Stomach (tissue), 9 donors: Measurements from ENCODE around the gene MRGPRX4. TPM values are rescaled to one million over a fixed set of nuclear protein-coding genes. Genes with fewer than 3 reads are reported as not detected.

ENCODE experiments used
- DNase-seq, 2 donors: peaks; one replicate each; pipeline versions ENCODE4 v3.0.0 to v3.0.0-alpha.2; 2013 to 2019
- H3K27ac ChIP-seq, 5 donors: fragments of 200-600 bp in 4 of 5; sonication (generic) in 4 of 5; one replicate each; pipeline ENCODE4 v1.5.1; 2013 to 2019; ENCODE audit warnings: mild to moderate bottlenecking in 1 of 5, moderate library complexity in 1 of 5
- H3K27me3 ChIP-seq, 3 donors: fragments of 200-600 bp; sonication (generic); one replicate each; pipeline ENCODE4 v1.5.1; 2017 to 2019; ENCODE audit warnings: mixed run types in 1 of 3
- H3K36me3 ChIP-seq, 4 donors: fragments of 200-600 bp; sonication (generic); 1 replicate in 3 of 4; 2 replicates in 1 of 4; pipeline ENCODE4 v1.5.1; 2016 to 2019
- H3K4me1 ChIP-seq, 4 donors: fragments of 200-600 bp; sonication (generic); one replicate each; pipeline ENCODE4 v1.5.1; 2016 to 2019
- H3K4me3 ChIP-seq, 4 donors: fragments of 200-600 bp; sonication (generic) in 3 of 4; one replicate each; pipeline ENCODE4 v1.5.1; 2016 to 2019; ENCODE audit warnings: mild to moderate bottlenecking in 1 of 4
- H3K9me3 ChIP-seq, 4 donors: fragments of 200-600 bp; sonication (generic); one replicate each; pipeline ENCODE4 v1.5.1; 2016 to 2019
- CTCF ChIP-seq, 7 experiments: fragments of 450-650 bp in 4 of 7; fragments of 200-600 bp in 3 of 7; sonication (generic) in 3 of 7; IDR thresholded peaks; one replicate each; pipeline ENCODE4 v1.5.1; 2016 to 2019; ENCODE audit warnings: antibody characterized with exemption in 7 of 7, control low read depth in 2 of 7, mild to moderate bottlenecking in 1 of 7
- EP300 ChIP-seq: sonication (generic); formaldehyde crosslinking; IDR thresholded peaks from one replicate; pipeline ENCODE4 v1.6.1; 2017; ENCODE audit warnings: antibody characterized with exemption
- POLR2A ChIP-seq, 4 donors: fragments of 450-650 bp; IDR thresholded peaks; one replicate each; pipeline ENCODE4 v1.6.1; 2016; ENCODE audit warnings: antibody characterized with exemption in 4 of 4, control low read depth in 2 of 4, mild to moderate bottlenecking in 1 of 4, moderate library complexity in 1 of 4
- POLR2AphosphoS5 ChIP-seq, 3 donors: sonication (generic); formaldehyde crosslinking; IDR thresholded peaks; one replicate each; pipeline ENCODE4 v1.6.1; 2016; ENCODE audit warnings: antibody characterized with exemption in 3 of 3
- WGBS, 5 donors: extraction: QIAGEN DNeasy Blood & Tissue Kit in 3 of 5; methylation state at CpG; one replicate each; pipeline versions ENCODE4 v1.1.5 to v1.1.7; 2013 to 2018; 5-methylcytosine and 5-hydroxymethylcytosine counted together
- intact Hi-C: fragments of 100-400 bp; cut with DNase I; formaldehyde crosslinking; loops from one replicate; pipeline ENCODE4 v1.15.1; 2023; ENCODE audit warnings: low total_unique reads
- polyA plus RNA-seq, 3 donors: library from polyadenylated mRNA; stranded (reverse); fragments of 200-250 nt; gene quantifications; one replicate each; pipeline ENCODE4 v1.2.3, GENCODE V29; 2013
- total RNA-seq, 5 donors: library from RNA; depleted of rRNA; stranded (reverse); fragments of >200 nt; gene quantifications; one replicate each; pipeline versions ENCODE4 v1.1.0 to v1.2.3, GENCODE V29; 2014 to 2016
- donor health status: healthy with polysubstance abuse.
- donor health status: Bipolar disorder and iron deficiency.
- donor health status: healthy.

MRGPRX4 gene
- total and polyA plus RNA-seq, 8 donors = not detected

- TF ChIP-seq EP300 = no peak
- TF ChIP-seq CTCF (IDR thresholded peaks at IDR 0.05) = no peak
- TF ChIP-seq POLR2A (IDR thresholded peaks at IDR 0.05) = no peak
- no peak for TF ChIP-seq POLR2AphosphoS5 (IDR thresholded peaks at IDR 0.05)
- H3K27me3 ChIP-seq = no peaks in the 10 kb centered on the region
- H3K4me3 ChIP-seq = no peak overlapping the region
- no peaks in the 10 kb centered on the region for H3K36me3 ChIP-seq
- H3K27ac ChIP-seq = no peak overlapping the region
- H3K4me1 ChIP-seq = no peaks in the 10 kb centered on the region
- no peak for DNase-seq
- 68 to 92% (median 80%) methylated on average over 2 to 5 of the region's 5 CpGs for WGBS, 5 donors
- intact Hi-C loops = no loop called here
- peaks cover 0 to 2% (median 0%) of the 10 kb centered on the region in 4 donors for H3K9me3 ChIP-seq
Measured at GRCh38 chr11:18221274-18221876, 48.7 kb downstream of the MRGPRX4 start.

- TF ChIP-seq POLR2A (IDR thresholded peaks at IDR 0.05) = no peak
- no peak for TF ChIP-seq CTCF (IDR thresholded peaks at IDR 0.05)
- no peak for TF ChIP-seq POLR2AphosphoS5 (IDR thresholded peaks at IDR 0.05)
- no peak for TF ChIP-seq EP300
- Histone ChIP-seq H3K27me3 (no peaks in the 10 kb centered on the region), H3K27ac (no peak overlapping the region), H3K4me3 (no peak overlapping the region), H3K9me3 (no peaks in the 10 kb centered on the region), H3K36me3 (no peaks in the 10 kb centered on the region), H3K4me1 (no peaks in the 10 kb centered on the region)
- DNase-seq = no peak
- intact Hi-C loops = no loop called here
- 78 to 93% (median 90%) methylated on average over 3 of the region's 3 CpGs for WGBS, 5 donors
Measured at GRCh38 chr11:18222814-18223421, 50.3 kb downstream of the MRGPRX4 start.

Other genes with a start within 250 kb of the MRGPRX4 start
- 100 to 1,000 TPM in 1 of 5 donors, 10 to 100 TPM in 2, 1 to 10 TPM in 1, not detected in 1; 9.3 to 158 (median 20.5) TPM for gene SERGEF, start 159.8 kb upstream of the MRGPRX4 start, total RNA-seq
- gene SERGEF, start 159.8 kb upstream of the MRGPRX4 start, polyA plus RNA-seq = 100 to 1,000 TPM in 1 of 3 donors, 10 to 100 TPM in 2; 73.5 to 101 (median 86.0) TPM
- 10 to 100 TPM in 2 of 5 donors, 1 to 10 TPM in 2, not detected in 1; 2.3 to 23.1 (median 11.2) TPM for gene TPH1, start 126.6 kb upstream of the MRGPRX4 start, total RNA-seq
- 1 to 10 TPM in 2 of 3 donors, under 1 TPM in 1; 0.75 to 3.1 (median 1.5) TPM for gene TPH1, start 126.6 kb upstream of the MRGPRX4 start, polyA plus RNA-seq
- 10 to 100 TPM in 2 of 5 donors, 1 to 10 TPM in 3; 2.0 to 20.2 (median 5.8) TPM for gene SAAL1, start 66.8 kb upstream of the MRGPRX4 start, total RNA-seq
- gene SAAL1, start 66.8 kb upstream of the MRGPRX4 start, polyA plus RNA-seq = 10 to 100 TPM; 10.1 to 11.9 (median 11.5) TPM
- not detected for gene MRGPRX3, start 40.3 kb upstream of the MRGPRX4 start, total RNA-seq
- gene MRGPRX3, start 40.3 kb upstream of the MRGPRX4 start, polyA plus RNA-seq = 1 to 10 TPM in 1 of 3 donors, not detected in 2; 1.2 TPM
- not detected for gene SAA4, start 64.0 kb downstream of the MRGPRX4 start, total RNA-seq
- gene SAA4, start 64.0 kb downstream of the MRGPRX4 start, polyA plus RNA-seq = 1 to 10 TPM in 1 of 3 donors, not detected in 2; 1.6 TPM
- gene SAA2, start 75.8 kb downstream of the MRGPRX4 start, total RNA-seq = 10 to 100 TPM in 1 of 5 donors, 1 to 10 TPM in 2, not detected in 2; 2.7 to 60.7 (median 5.2) TPM
- gene SAA2, start 75.8 kb downstream of the MRGPRX4 start, polyA plus RNA-seq = 10 to 100 TPM in 2 of 3 donors, 1 to 10 TPM in 1; 6.3 to 98.2 (median 42.1) TPM
- gene SAA1, start 93.4 kb downstream of the MRGPRX4 start, total RNA-seq = 10 to 100 TPM in 1 of 5 donors, 1 to 10 TPM in 1, not detected in 3; 2.7 to 13.9 TPM
- 100 to 1,000 TPM in 2 of 3 donors, 10 to 100 TPM in 1; 27.5 to 289 (median 171) TPM for gene SAA1, start 93.4 kb downstream of the MRGPRX4 start, polyA plus RNA-seq
- 10 to 100 TPM in 3 of 5 donors, 1 to 10 TPM in 2; 5.2 to 61.3 (median 44.2) TPM for gene HPS5, start 149.3 kb downstream of the MRGPRX4 start, total RNA-seq
- 1 to 10 TPM; 5.5 to 7.2 (median 6.3) TPM for gene HPS5, start 149.3 kb downstream of the MRGPRX4 start, polyA plus RNA-seq
- 10 to 100 TPM in 4 of 5 donors, 1 to 10 TPM in 1; 7.8 to 76.4 (median 54.3) TPM for gene GTF2H1, start 149.7 kb downstream of the MRGPRX4 start, total RNA-seq
- gene GTF2H1, start 149.7 kb downstream of the MRGPRX4 start, polyA plus RNA-seq = 10 to 100 TPM; 16.1 to 25.1 (median 23.5) TPM
- gene LDHA, start 221.7 kb downstream of the MRGPRX4 start, total RNA-seq = 100 to 1,000 TPM; 106 to 367 (median 236) TPM
- 100 to 1,000 TPM; 263 to 350 (median 334) TPM for gene LDHA, start 221.7 kb downstream of the MRGPRX4 start, polyA plus RNA-seq
- gene LDHC, start 239.5 kb downstream of the MRGPRX4 start, total RNA-seq = under 1 TPM in 1 of 5 donors, not detected in 4; 0.73 TPM
- under 1 TPM in 1 of 3 donors, not detected in 2; 0.81 TPM for gene LDHC, start 239.5 kb downstream of the MRGPRX4 start, polyA plus RNA-seq